HG03378 (cell line): ENCODE data around the gene CA9.

Experiments
- ATAC-seq: cut with Tn5 transposase; IDR thresholded peaks from one replicate; pipeline ENCODE4 v1.9.1; 2021; ENCODE audit warnings: mild to moderate bottlenecking, moderate library complexity; ENCODE audit not compliant: unreplicated experiment

The CA9 gene

GRCh38 chr9:35651956-35652828 lies 21.5 kb upstream of the CA9 start:
- no peak for ATAC-seq

- ATAC-seq, result no peak
These were observed 20.9 kb upstream of the CA9 start for GRCh38 chr9:35652829-35653209.

GRCh38 chr9:35653611-35654010 lies 20.1 kb upstream of the CA9 start:
- ATAC-seq, result no peak

- ATAC-seq, result no peak
These were observed 17.4 kb upstream of the CA9 start for GRCh38 chr9:35656348-35656747.

- ATAC-seq, result no peak
These were observed 16.7 kb upstream of the CA9 start for GRCh38 chr9:35656831-35657545.

- ATAC-seq, result peak; percentile 90
These were observed 16.1 kb upstream of the CA9 start, which contains the start of gene RMRP for GRCh38 chr9:35657546-35658136. Gene RMRP, minus strand, starts transcription at chr9:35658019.

- ATAC-seq, result peak; percentile 44
These were observed 15.4 kb upstream of the CA9 start, which contains the start of gene CCDC107 for GRCh38 chr9:35658137-35658967. Gene CCDC107, plus strand, starts transcription at chr9:35658292. Its CDS starts 88 bp downstream, at chr9:35658380.

- ATAC-seq, result no peak
These were observed 14.8 kb upstream of the CA9 start for GRCh38 chr9:35658968-35659220.

- ATAC-seq, result no peak
These were observed 14.4 kb upstream of the CA9 start for GRCh38 chr9:35659340-35659739.

- ATAC-seq, result no peak
These were observed 12.7 kb upstream of the CA9 start for GRCh38 chr9:35660966-35661415.

- no peak for ATAC-seq
These were observed 11.9 kb upstream of the CA9 start for GRCh38 chr9:35661756-35662350.

GRCh38 chr9:35662437-35662836 lies 11.3 kb upstream of the CA9 start:
- no peak for ATAC-seq

GRCh38 chr9:35664531-35665470 lies 8.9 kb upstream of the CA9 start, which contains the start of gene ARHGEF39:
Gene ARHGEF39, minus strand, starts transcription at chr9:35665195. Its CDS starts 26 bp downstream, at chr9:35665169.
- ATAC-seq, result peak; percentile 39

- no peak for ATAC-seq
These were observed 8.3 kb upstream of the CA9 start for GRCh38 chr9:35665471-35665818.

GRCh38 chr9:35666045-35666444 lies 7.7 kb upstream of the CA9 start:
- no peak for ATAC-seq

- ATAC-seq, result no peak
These were observed 7.2 kb upstream of the CA9 start for GRCh38 chr9:35666549-35666948.

- no peak for ATAC-seq
These were observed 5.8 kb upstream of the CA9 start for GRCh38 chr9:35667939-35668338.

GRCh38 chr9:35669331-35670145 lies 4.2 kb upstream of the CA9 start:
- no peak for ATAC-seq

GRCh38 chr9:35674025-35674361 lies 265 bp downstream of the CA9 start:
- no peak for ATAC-seq
